GM21447 (cell line): Measurements from ENCODE around the gene AHCY.
"Not testable (repeated sequence)": the region's sequence is repeated elsewhere in the genome, so short reads cannot be mapped to it uniquely, and the experiment has no call there.

Experiments
- ATAC-seq: cut with Tn5 transposase; IDR thresholded peaks from one replicate; pipeline ENCODE4 v1.9.1; 2021; ENCODE audit not compliant: unreplicated experiment

The AHCY gene

GRCh38 chr20:34299556-34300255, 3.4 kb downstream of the AHCY start:
- no peak for ATAC-seq

GRCh38 chr20:34298294-34298784, 4.8 kb downstream of the AHCY start:
- not testable (repeated sequence) for ATAC-seq

- no peak for ATAC-seq
Observed at GRCh38 chr20:34296468-34296867, 6.7 kb downstream of the AHCY start.

- no peak for ATAC-seq
Observed at GRCh38 chr20:34295284-34295683, 7.9 kb downstream of the AHCY start.

GRCh38 chr20:34294563-34294962, 8.6 kb downstream of the AHCY start:
- ATAC-seq, result no peak

GRCh38 chr20:34293589-34293988, 9.6 kb downstream of the AHCY start:
- ATAC-seq, result no peak

GRCh38 chr20:34293119-34293518, 10.0 kb downstream of the AHCY start:
- ATAC-seq, result no peak

- ATAC-seq, result no peak
Observed at GRCh38 chr20:34292496-34292895, 10.7 kb downstream of the AHCY start.

- no peak for ATAC-seq
Observed at GRCh38 chr20:34290471-34290870, 12.7 kb downstream of the AHCY start.

- not testable (repeated sequence) for ATAC-seq
Observed at GRCh38 chr20:34287500-34287899, 15.7 kb downstream of the AHCY start.

GRCh38 chr20:34285450-34285849, 17.7 kb downstream of the AHCY start:
- ATAC-seq, result no peak

GRCh38 chr20:34283844-34284243, 19.3 kb downstream of the AHCY start:
- no peak for ATAC-seq

GRCh38 chr20:34282041-34282440, 21.1 kb downstream of the AHCY start:
- no peak for ATAC-seq

GRCh38 chr20:34281177-34281576, 22.0 kb downstream of the AHCY start:
- ATAC-seq, result no peak

- no peak for ATAC-seq
Observed at GRCh38 chr20:34274694-34275093, 28.5 kb downstream of the AHCY start.

- ATAC-seq, result no peak
Observed at GRCh38 chr20:34271956-34272355, 31.2 kb downstream of the AHCY start.

GRCh38 chr20:34269996-34270627, 33.0 kb downstream of the AHCY start:
- no peak for ATAC-seq

GRCh38 chr20:34268851-34269636, 34.1 kb downstream of the AHCY start:
- no peak for ATAC-seq

GRCh38 chr20:34268145-34268544, 35.0 kb downstream of the AHCY start:
- no peak for ATAC-seq

GRCh38 chr20:34264141-34264540, 39.0 kb downstream of the AHCY start:
- no peak for ATAC-seq

GRCh38 chr20:34263468-34263867, 39.7 kb downstream of the AHCY start:
- ATAC-seq, result not testable (repeated sequence)
